HEK293 (cell line): ENCODE data around the gene ANKRD22.

ENCODE experiments used
- BCL6B ChIP-seq: fragments of 450-650 bp; formaldehyde crosslinking; IDR thresholded peaks from 2 replicates; pipeline ENCODE4 v1.5.1; 2017; ENCODE audit warnings: missing biosample characterization, missing genetic modification characterization
- CTCF ChIP-seq: fragments of 450-650 bp; formaldehyde crosslinking; IDR thresholded peaks from 2 replicates; pipeline ENCODE4 v1.5.1; 2016; ENCODE audit warnings: missing biosample characterization, missing genetic modification characterization
- MEIS1 ChIP-seq: sonication (generic); formaldehyde crosslinking; IDR thresholded peaks from 2 replicates; pipeline ENCODE4 v1.8.1; 2022; ENCODE audit warnings: missing genetic modification reagents, mild to moderate bottlenecking, borderline replicate concordance
- ZNF24 ChIP-seq: fragments of 450-650 bp; formaldehyde crosslinking; IDR thresholded peaks from 2 replicates; pipeline ENCODE4 v1.5.1; 2016; ENCODE audit warnings: missing biosample characterization, missing genetic modification characterization
- ZNF530 ChIP-seq: fragments of 450-650 bp; formaldehyde crosslinking; IDR thresholded peaks from 2 replicates; pipeline ENCODE4 v1.5.1; 2016; ENCODE audit warnings: low read depth, missing biosample characterization, missing genetic modification characterization

GRCh38 chr10:88883448-88883809, 31.8 kb upstream of the ANKRD22 start:
- TF ChIP-seq BCL6B (no peak), MEIS1 (no peak), CTCF (no peak), ZNF24 (tag by site-specific recombination) (no peak), ZNF530 (tag by site-specific recombination) (no peak)
